ENCODE data around the gene PLCB2. TPM values are rescaled to one million over a fixed set of nuclear protein-coding genes. Genes with fewer than 3 reads are reported as not detected.

Gene PLCB2
- total and polyA plus RNA-seq, 9 of the 15 experiments (the other 6 are each of a cell fraction or from before 2014, with no cell fraction given): 0.37 to 12.3 (median 8.0) TPM

- Histone ChIP-seq H3K27ac (ENCODE audit: extremely low read depth, low read depth, low read length) (no peak overlapping the region), H3K4me2 (ENCODE audit: insufficient read depth, low read length) (no peak overlapping the region), H2AFZ (ENCODE audit: low read depth, low read length) (peak overlapping the region; percentile 69), H4K20me1 (replicated peaks; ENCODE audit: control insufficient read depth, insufficient read depth, low read length) (peaks cover 6% of the 10 kb centered on the region; the same call in 1 of the 2 replicates), H3K9me3 (replicated peaks; ENCODE audit: control insufficient read depth, insufficient read depth, low read depth, low read length) (no peaks in the 10 kb centered on the region), H3K4me3 (no peak overlapping the region), H3K79me2 (ENCODE audit: control insufficient read depth, insufficient read depth, low read length) (no peaks in the 10 kb centered on the region), H3K27me3 (ENCODE audit: control insufficient read depth in 2 of 2, insufficient read depth in 2 of 2, low read length in 2 of 2) (no peaks in the 10 kb centered on the region), H3K36me3 (ENCODE audit: control insufficient read depth, insufficient read depth, low read length) (no peaks in the 10 kb centered on the region), H3K9me1 (ENCODE audit: control insufficient read depth, insufficient read depth, low read length) (no peaks in the 10 kb centered on the region), H3K4me1 (replicated peaks in 1 of 2; ENCODE audit: control insufficient read depth in 2 of 2, insufficient read depth in 2 of 2, low read length in 2 of 2) (peaks cover 22 to 63% of the 10 kb centered on the region in 2 experiments), H3K9ac (ENCODE audit: insufficient read depth in 1 of 2, low read depth in 2 of 2, low read length in 2 of 2) (peak overlapping the region in 1 of 2 experiments; percentile 33; a peak in 1 of 4 replicates)
- FAIRE-seq (no peak), ATAC-seq (no peak), DNase-seq (ENCODE audit: extremely low read depth in 1 of 4, low spot score in 3 of 4) (no peak)
- BruUV-seq (replicated peaks): no TSS peak
- TF ChIP-seq RNF2 (IDR thresholded peaks at IDR 0.05) (no peak), KDM5B (IDR thresholded peaks at IDR 0.05; ENCODE audit: insufficient replicate concordance, low read depth, low read length) (no peak), CBX8 (IDR thresholded peaks at IDR 0.05; ENCODE audit: borderline replicate concordance, extremely low read depth, low read depth, low read length, poor library complexity, severe bottlenecking) (no peak)
- 76% methylated on average over 9 of the region's 19 CpGs for WGBS (ENCODE audit: insufficient coverage, low coverage, missing lambda C conversion rate)
- in situ Hi-C loops (cut with MboI) (no loop called here), intact Hi-C loops (cut with micrococcal nuclease) (loop anchor here (5.0 kb wide), 1 partner anchor 120 kb away; no protein-coding TSS in a partner anchor)
- ChIA-PET CTCF (ENCODE audit: low intra/inter-chr PET ratio) (interaction anchor here (0.6 to 1.9 kb wide), 6 partner anchors 15 to 61 kb away, joined by 3 to 11 read pairs (median 6); partner anchors contain the start of genes ANKRD63 and INAFM2), POLR2A (interaction anchor here (0.6 to 2.2 kb wide), 5 partner anchors 9 to 58 kb away, joined by 3 to 12 read pairs (median 5); partner anchors contain the start of gene INAFM2)
Measured at GRCh38 chr15:40337597-40337996, 29.9 kb upstream of the PLCB2 start.

GRCh38 chr15:40336744-40337122, 29.0 kb upstream of the PLCB2 start:
- ChIA-PET CTCF (ENCODE audit: low intra/inter-chr PET ratio) (interaction anchor here (1.7 to 1.9 kb wide), 3 partner anchors 14 to 58 kb away, joined by 5 to 10 read pairs (median 8); partner anchors contain the start of genes ANKRD63 and INAFM2), POLR2A (interaction anchor here (0.5 to 2.2 kb wide), 7 partner anchors 10 to 86 kb away, joined by 3 to 12 read pairs (median 4); partner anchors contain the start of gene INAFM2)
- ATAC-seq (peak; percentile 61), FAIRE-seq (peak; percentile 89), DNase-seq (ENCODE audit: extremely low read depth in 1 of 4, low spot score in 3 of 4) (peak; percentile 38 to 74 (median 56))
- H3K9me3 ChIP-seq (replicated peaks; ENCODE audit: control insufficient read depth, insufficient read depth, low read depth, low read length): no peaks in the 10 kb centered on the region
- peak overlapping the region in 1 of 2 experiments; percentile 40; a peak in 1 of 4 replicates for H3K9ac ChIP-seq (ENCODE audit: insufficient read depth in 1 of 2, low read depth in 2 of 2, low read length in 2 of 2)
- H3K4me1 ChIP-seq (replicated peaks in 1 of 2; ENCODE audit: control insufficient read depth in 2 of 2, insufficient read depth in 2 of 2, low read length in 2 of 2): peaks cover 29 to 67% of the 10 kb centered on the region in 2 experiments
- no peaks in the 10 kb centered on the region for H3K27me3 ChIP-seq (ENCODE audit: control insufficient read depth in 2 of 2, insufficient read depth in 2 of 2, low read length in 2 of 2)
- no peaks in the 10 kb centered on the region for H3K36me3 ChIP-seq (ENCODE audit: control insufficient read depth, insufficient read depth, low read length)
- no TSS peak for BruUV-seq (replicated peaks)
- peaks cover 6% of the 10 kb centered on the region; the same call in 1 of the 2 replicates for H4K20me1 ChIP-seq (replicated peaks; ENCODE audit: control insufficient read depth, insufficient read depth, low read length)
- in situ Hi-C loops (cut with MboI) (no loop called here), intact Hi-C loops (cut with micrococcal nuclease) (loop anchor here (5.0 kb wide), 1 partner anchor 119 kb away; no protein-coding TSS in a partner anchor)
- no peaks in the 10 kb centered on the region for H3K9me1 ChIP-seq (ENCODE audit: control insufficient read depth, insufficient read depth, low read length)
- 10% methylated on average over 5 of the region's 5 CpGs for whole genome bisulfite sequencing (ENCODE audit: insufficient coverage, low coverage, missing lambda C conversion rate)
- no peak overlapping the region for H3K4me3 ChIP-seq
- no peaks in the 10 kb centered on the region for H3K79me2 ChIP-seq (ENCODE audit: control insufficient read depth, insufficient read depth, low read length)
- H3K27ac ChIP-seq (ENCODE audit: extremely low read depth, low read depth, low read length): no peak overlapping the region
- H2AFZ ChIP-seq (ENCODE audit: low read depth, low read length): peak overlapping the region; percentile 20; the same call in 1 of the 2 replicates
- no peak overlapping the region for H3K4me2 ChIP-seq (ENCODE audit: insufficient read depth, low read length)
- TF ChIP-seq LARP7 (IDR thresholded peaks at IDR 0.05): no peak
- no peak for TF ChIP-seq ZNF699 (CRISPR knock-in tag; IDR thresholded peaks at IDR 0.05; ENCODE audit: insufficient replicate concordance)
- TF ChIP-seq ZNF740 (CRISPR knock-in tag; IDR thresholded peaks at IDR 0.05): no peak
- no peak for TF ChIP-seq ZNF740 (tag; IDR thresholded peaks at IDR 0.05)
- no peak for TF ChIP-seq ZBTB8A (IDR thresholded peaks at IDR 0.05; ENCODE audit: partially characterized antibody)
- TF ChIP-seq ZBTB7A (IDR thresholded peaks at IDR 0.05; ENCODE audit: borderline replicate concordance, control insufficient read depth, low read depth, low read length): 0 out of 2 replicates have a peak, but pooled peaks have one; percentile 26
- TF ChIP-seq RNF2 (IDR thresholded peaks at IDR 0.05): no peak
- no peak for TF ChIP-seq ZNF23 (CRISPR knock-in tag; IDR thresholded peaks at IDR 0.05)
- no peak for TF ChIP-seq RBM15 (IDR thresholded peaks at IDR 0.05; ENCODE audit: insufficient read depth, low read length)
- 0 out of 2 replicates have a peak, but pooled peaks have one; percentile 13 for TF ChIP-seq L3MBTL2 (IDR thresholded peaks at IDR 0.05)
- TF ChIP-seq MCM2 (IDR thresholded peaks at IDR 0.05; ENCODE audit: low read depth): no peak
- no peak for TF ChIP-seq TCF7L2 (IDR thresholded peaks at IDR 0.05; ENCODE audit: low read depth, low read length)
- no peak for TF ChIP-seq ZFP1 (CRISPR knock-in tag; IDR thresholded peaks at IDR 0.05)
- TF ChIP-seq DPF2 (IDR thresholded peaks at IDR 0.05): no peak
